ENCODE data around the gene ROR1. TPM values are rescaled to one million over a fixed set of nuclear protein-coding genes. Genes with fewer than 3 reads are reported as not detected.
"Not testable (repeated sequence)": the region's sequence is repeated elsewhere in the genome, so short reads cannot be mapped to it uniquely, and the experiment has no call there.

ROR1 gene
- polyA plus RNA-seq, 1 donor: 8.8 TPM

DNA sequence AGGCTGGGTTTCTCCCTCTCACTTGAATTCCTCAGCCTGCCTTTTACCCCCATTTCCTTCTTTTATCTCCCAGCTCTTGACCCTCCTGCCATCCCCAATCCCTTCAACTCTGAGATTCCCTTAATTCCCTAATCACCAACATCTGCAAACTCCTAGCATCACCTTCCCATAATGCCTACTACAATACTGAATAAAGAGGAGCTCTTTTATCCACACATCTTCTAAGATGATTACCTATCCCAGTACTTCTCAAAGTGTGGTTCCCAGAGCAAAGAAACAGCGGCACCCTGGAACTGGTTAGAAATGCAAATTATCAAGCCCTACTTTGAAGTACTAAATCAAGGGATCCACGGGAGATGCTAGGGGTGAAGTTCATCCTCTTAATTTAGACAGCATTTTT, 408.4 kb downstream of the ROR1 start:
- no peak for DNase-seq (ENCODE audit: low read depth)

DNA sequence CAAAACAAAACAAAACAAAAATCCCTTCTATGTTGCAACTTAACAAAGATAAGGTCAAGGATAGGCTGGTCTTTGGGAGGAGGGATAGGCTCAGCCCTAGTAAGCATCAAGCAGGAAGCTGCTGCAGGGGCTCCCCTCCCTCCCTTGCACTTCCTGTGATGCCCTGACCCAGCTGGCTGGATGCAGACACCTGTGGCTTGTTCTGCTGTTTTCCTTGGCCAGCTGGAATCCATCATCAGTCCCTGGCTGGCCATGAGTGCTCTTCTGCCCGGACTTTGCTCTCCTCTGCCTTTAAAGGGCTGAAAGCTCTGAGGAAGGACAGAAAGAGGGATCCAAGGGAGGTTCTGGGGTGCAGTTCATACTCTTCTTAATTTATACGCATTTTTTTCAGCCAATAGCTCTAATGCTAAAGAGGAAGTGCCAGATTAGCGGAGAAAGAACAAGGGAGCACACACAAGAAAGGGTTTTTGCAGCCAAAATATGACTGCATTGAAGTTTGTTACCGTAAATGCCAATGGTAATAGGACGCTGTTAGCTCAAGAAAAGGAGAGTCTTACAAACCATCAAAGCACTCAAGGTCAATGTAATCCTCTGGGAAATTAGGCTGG, 409.7 kb downstream of the ROR1 start:
- no peak for DNase-seq (ENCODE audit: low read depth)

DNA sequence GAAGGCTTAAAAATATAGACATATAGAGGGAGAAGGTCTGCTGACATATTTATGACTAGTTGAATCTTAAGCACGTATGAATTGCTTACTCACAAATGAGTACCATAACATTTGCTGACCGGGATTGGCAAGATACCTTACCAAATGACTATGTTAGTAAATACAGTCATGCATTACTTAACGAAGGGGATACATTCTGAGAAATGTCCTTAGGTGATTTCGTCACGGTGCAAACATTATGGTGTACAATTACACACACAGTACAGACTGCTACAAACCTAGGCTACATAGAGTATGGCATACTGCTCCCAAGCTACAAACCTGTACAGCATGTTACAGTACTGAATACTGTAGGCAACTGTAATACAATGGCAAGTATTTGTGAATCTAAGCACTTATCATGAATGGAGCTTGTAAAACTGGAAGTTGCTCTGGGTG, 410.2 kb downstream of the ROR1 start:
- no peak for DNase-seq (ENCODE audit: low read depth)

DNA sequence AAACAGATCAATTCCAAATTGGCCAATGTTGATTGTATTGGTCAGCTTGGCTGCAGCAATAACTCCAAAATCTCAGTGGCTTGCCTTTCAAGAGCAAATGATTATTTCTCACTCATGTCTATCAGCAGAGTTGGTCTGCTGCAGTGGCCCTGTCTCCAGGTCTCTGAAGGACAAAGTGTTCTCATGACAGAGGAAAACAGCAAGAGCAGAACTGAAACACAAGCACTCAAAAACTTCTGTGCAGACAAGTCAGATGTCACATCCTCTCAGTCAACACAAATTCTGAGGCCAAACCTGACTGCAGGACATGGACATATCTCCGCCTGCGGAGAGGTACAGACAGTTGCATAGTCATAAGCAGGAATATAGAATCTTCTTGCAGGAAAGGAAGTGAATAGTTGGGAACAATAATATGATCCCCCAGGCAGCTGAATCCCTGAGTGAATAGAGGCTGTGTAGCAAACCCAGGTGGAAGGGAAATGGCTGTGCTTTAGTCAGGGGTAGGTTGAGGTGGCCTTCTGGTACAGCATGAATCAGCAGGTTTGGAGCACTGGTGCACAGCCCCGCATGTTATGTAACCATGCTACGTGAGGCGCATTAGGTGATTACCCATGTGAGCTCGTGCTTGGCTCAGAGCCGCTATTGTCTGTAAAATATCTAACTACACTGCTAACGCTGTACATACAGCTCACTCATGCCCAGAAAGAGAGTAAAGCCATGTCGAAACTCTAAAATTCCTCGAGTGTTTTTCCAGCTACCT, 412.5 kb downstream of the ROR1 start:
- DNase-seq (ENCODE audit: low read depth): no peak

DNA sequence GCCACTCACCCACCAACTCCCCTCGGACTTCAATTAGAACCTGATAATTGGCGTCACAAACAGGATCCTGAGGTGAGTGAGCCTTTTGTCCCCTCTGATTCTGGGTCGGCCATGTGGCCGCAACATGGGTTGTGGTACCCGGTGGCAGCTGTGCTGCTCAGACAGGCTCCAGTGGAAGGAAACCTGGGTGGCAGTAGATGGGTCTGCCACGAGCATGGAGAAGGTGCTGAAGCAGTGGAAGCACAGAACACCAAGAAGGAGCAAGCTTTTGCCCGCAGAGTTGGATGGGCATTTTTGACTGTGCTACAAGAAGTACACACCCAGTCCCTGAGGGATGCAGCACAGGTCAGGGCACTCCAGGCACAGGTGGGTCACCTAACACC, 413.1 kb downstream of the ROR1 start:
- DNase-seq (ENCODE audit: low read depth): no peak

DNA sequence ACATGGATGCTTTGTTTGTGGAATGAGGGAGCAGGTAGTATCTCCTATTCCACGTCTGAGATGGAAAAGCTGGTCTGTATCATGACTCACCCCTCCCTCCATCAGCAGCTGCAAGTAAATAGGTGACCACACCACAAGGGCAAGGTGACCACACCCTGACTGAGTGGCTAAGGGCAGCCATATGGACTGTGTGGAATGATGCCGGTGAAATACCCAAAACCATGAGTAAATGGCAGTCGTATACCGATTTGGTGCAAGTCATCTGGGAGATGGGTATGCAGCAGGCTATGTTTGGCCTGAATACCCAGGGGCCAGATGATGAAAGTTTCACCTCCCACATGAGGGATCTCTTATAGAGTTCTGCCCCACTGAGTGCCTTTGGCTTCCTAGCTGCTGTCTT, 413.8 kb downstream of the ROR1 start:
- no peak for DNase-seq (ENCODE audit: low read depth)

DNA sequence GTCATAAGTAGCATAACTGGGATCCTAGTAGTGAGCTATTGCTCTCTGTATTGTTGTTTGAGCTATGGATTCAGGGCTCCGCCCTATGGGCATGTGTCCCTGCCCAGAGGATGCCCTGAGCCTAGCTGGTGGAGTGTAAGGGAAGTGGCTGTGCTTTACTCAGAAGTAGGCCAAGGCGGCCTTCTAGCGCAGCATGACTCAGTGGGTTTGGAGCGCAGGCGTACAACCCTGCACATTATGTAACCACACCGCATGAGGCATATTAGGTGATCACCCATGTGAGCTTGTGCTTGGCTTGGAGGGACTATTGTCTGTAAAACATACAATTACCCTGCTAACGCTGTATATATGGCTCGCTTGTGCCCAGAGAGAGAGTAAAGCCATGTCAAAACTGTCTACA, 418.5 kb downstream of the ROR1 start:
- no peak for DNase-seq (ENCODE audit: low read depth)

DNA sequence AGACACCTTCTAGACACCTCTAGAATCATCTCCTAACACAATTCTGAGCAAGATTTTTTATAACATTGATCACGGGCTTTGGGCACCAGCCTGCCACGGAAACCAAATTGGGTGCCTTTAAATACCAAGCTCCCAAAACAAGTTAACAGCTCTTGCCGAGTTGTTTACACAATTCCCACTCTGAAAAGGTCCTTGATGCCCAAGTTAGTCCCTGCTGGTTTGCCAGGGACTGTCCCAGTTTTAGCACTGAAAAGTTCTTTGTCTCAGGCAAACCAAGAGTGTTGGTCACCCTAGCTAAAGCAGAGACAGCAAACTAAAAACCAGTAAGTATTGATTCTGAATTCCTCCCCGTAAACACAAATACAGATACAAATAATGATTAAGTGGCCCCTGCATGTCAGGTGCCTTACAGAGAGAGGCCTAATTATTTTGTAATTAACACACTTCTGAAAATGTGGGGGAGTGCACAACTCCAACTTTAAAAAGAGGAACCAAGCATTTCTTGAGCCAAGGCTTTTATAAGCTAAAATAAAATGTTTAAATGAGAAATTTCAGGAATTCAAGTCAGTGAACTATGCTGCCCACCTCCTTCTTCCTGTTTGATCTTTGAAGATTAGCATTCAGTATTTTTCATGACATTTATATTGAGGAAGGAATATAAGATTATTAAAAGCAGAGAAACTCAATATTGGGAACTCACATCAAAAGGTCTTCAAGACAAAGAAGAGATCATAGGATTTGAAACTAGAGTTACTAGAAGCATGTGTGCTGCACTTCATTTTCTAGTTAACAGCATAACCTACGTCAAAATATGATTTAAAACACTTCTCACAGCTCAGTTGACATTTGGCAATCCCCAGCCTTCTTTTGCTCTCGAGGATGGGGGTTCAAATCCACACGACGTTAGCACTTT, 420.6 kb downstream of the ROR1 start:
- DNase-seq (ENCODE audit: low read depth): no peak

DNA sequence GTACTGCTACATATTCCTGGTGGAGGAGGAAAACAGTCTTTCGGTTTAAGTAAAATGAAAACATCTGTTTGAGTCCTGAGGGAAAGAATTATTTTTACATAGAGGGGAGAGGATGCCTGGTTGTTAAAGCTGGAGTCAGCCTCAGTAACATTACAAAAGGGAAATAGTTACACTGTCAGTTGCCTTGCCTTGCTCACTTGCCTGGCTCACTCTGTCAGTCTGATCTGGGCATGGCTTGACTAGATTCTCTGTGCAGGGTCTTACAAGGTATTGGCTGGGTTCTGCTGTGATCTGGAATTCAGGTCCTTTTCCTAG, 421.2 kb downstream of the ROR1 start:
- DNase-seq (ENCODE audit: low read depth): peak; percentile 52

DNA sequence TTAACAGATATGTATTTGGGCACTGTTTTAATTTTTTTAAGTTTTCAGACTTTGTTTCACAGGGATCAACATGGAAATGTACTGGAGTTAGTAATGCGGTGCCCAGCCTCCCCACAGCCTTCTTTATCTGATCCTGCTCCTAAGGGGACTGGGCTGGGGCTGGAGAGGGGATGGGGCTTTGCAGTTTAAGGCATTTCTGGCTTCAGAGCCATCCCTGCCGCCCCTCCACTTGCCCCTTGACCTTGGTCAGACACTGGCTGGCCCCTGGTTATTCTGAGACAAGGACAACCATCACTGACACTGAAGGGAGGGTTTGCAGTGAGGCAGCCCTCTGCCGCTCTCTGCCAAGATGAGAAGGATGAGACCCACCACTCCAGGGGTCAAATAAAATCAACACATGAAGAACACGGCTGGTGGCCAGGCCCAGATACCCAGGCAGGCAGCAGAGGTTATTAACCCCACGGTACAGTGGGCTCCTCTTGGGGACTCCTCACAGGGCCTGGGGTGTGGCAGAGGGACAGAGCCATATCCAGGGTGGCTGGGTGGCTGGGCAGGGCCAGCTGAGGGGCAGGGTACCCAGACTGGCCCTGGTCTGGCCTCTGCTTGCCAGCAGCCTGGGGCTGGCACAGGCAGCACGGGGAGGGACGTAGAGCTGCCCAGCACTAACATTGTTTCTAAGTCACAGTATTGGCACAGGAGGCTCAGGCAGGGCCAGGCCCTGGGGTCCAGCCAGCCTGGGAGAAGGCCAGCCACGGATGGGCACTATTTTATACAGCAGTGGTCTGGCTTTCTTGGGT, 422.5 kb downstream of the ROR1 start:
- no peak for DNase-seq (ENCODE audit: low read depth)

DNA sequence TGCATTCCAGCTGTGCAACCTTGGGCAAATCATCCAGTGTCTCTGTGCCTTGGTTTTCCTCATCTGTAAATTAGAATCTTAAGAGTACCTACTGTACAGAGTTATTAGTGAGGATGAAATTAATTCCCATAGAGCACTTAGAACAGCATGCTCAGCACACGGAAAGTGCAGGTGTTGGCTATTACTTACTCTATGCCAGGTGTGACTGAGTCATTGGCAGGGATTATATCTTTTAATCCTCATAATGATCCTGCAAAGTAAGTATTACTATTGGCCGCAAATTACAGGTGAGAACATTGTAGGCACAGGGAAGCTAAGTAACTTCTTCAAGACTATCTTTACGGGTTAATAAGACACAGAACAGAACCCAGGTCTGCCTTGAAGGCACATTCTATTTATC, 423.3 kb downstream of the ROR1 start:
- DNase-seq (ENCODE audit: low read depth): no peak

DNA sequence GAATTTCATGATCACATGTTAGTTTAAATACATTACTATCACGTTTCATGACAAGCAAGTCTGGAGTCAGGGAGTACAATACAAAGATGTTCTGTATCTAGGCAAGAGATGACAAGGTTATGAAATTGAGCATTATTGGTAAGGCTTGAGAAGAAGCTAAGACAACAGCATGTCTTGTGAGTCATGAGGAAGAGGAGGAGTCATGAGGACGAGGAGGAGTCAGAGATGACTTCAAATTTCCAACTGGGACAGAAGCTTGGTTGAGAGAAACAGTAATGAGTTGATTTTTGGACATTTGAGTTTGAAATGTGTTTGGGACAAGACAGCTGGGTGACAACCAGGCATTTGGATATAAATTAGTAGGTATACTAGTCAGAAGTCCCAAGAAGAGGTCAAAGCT, 425.3 kb downstream of the ROR1 start:
- DNase-seq (ENCODE audit: low read depth): no peak

DNA sequence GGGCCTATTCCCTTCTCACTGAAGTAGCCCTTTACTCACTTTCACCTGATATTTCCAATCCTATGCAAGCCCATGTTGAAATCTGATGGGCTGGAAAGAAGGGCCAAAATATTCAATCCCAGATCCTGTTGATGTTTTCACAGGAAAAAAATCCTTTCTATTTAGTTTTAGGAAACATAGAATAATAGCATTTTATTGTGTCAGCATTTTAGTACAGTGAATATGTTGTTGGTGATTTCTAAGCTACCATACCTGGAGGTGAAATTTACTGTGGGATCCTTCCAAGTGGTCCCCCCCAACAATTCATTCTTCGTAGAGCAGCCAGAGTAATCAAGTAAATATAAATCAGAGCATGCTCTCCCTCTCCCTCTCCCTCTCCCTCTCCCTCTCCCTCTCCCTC, 426.2 kb downstream of the ROR1 start:
- no peak for DNase-seq (ENCODE audit: low read depth)

DNA sequence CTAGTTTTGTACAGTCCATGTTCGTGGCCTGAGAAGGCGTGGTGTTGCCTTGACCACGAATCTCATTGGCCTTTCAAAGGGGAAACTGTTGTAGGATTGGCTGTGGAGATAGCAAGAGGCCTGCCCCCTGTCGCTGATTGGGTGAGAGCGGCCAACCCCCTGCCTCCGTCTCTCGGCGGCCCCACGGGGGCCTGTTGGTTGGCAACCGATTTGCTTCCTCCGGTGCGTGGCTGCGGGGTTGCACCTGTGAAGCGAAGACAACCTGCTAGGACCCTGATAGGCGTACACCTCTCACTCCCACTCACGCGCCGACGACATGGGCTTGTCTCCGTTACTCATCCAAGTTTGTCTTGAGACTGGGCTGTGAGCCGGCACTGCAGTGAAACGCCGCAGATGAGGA, 429.6 kb downstream of the ROR1 start, which contains the start of gene UBE2U:
TSS of gene UBE2U (plus strand) at position 204 of the 400 bp plus-strand sequence. CDS start 428 bp downstream, outside the sequence.
- DNase-seq (ENCODE audit: low read depth): no peak

DNA sequence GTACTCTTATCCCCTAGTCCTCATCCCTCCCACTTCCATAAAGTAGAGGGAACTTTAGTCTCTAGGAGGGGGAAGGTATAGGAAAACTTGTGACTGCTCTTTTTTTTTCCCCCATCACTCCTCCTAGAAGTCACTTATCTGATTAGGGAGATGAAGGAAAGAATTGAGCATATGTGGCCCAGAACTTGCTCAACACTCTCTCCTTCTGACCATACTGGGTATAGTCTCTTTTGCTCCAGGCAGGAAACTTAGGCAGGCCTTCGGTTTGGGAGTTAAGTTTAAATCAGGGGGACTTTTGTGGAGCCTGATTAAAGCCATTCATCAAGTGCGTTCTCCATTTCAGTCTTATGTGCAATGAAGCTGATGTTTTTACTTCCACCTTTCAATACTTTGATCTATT, 435.4 kb downstream of the ROR1 start:
- DNase-seq (ENCODE audit: low read depth): no peak

DNA sequence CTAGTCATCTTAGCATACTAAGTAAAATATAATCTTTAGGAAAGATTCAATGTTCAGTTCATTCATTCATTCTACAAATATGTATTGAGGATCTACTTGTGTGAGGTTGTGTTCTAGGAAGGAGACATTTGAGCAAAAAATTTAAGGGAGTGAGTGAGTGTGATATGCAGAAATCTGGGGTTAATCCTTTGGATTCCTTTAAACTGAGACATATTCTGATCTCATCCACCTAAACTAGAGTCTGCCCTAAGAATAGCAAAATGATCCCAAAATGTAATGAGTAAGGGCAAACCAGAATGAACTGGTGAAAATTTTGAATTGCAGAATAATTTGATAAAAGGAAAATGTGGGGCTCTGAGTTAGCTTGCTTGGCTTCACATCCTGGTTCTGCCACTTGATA, 438.2 kb downstream of the ROR1 start:
- DNase-seq (ENCODE audit: low read depth): no peak

DNA sequence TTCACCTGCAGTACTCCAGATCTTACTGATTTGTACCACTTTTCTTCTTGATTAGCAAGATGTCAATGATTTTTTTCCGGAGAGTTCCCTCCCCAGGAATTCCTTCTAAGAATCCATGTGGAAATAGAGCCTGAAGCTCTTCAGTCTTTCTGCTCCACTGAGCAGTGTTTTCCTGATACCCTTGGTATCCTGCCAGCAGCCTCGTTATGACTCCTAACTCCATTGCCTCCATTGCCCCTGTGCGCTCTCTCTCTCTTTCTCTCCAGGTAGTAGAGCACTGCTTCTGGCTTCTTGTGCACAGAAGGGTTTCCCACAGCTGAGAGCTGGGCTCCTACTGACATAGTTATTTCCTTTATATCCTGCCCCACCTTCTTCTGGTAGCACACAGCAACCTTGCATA, 441.8 kb downstream of the ROR1 start:
- DNase-seq (ENCODE audit: low read depth): no peak

DNA sequence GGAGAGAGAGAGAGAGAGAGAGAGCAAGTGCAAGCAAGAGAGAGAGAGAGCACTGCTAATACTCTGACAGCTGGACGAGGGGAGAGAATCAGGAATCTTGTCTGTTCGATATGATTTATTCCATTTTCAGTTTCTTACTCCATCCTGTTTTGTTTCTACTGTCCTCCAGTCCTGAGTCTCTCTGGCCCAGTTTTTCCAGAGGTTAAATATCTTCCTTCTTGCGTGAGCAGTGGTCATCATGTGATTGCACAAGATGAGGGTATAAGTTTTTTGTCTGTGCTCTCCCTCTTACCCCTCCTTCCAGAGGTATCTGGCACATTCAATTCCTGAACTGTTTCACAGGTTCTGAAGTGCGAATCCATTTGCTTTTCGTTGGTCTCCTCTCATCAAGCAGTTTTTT, 446.4 kb downstream of the ROR1 start:
- no peak for DNase-seq (ENCODE audit: low read depth)

DNA sequence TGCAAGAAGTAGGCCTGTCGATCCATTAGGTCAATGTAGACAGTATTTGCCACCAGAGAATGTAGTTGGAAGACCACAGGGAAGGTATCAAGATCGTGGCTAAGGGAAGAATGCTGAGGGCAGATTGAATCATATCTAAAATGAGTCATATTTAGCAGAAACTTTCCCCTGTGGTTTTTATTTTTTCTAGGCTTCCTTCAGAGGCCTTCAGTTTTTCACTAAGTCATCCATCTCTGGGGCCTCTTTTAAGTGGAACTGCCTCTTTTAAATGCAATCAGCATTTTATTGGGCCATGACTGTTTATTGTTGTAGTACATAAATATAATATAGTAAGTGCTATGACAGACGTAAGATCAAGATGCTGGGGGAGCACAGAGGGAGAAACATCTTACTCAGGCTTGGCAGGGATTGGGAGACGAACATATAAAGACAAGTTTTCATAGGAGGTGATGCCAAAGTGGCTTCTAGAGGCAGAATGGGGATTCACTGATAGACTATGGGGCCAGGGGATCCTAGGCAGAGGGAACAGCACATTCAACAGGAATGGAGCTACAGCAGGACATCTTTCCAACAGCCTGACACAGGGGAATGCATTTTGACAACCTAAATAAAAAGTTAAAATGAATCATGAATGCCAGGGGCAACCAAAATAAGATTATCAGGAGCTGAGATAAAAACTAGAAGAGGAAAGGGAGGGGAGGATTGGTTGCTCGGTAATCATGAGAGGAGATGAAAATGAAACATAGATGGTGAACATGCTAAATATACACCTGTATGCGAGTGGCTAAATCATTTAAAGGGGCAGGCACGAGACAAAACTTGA, 449.7 kb downstream of the ROR1 start:
- DNase-seq (ENCODE audit: low read depth): no peak

DNA sequence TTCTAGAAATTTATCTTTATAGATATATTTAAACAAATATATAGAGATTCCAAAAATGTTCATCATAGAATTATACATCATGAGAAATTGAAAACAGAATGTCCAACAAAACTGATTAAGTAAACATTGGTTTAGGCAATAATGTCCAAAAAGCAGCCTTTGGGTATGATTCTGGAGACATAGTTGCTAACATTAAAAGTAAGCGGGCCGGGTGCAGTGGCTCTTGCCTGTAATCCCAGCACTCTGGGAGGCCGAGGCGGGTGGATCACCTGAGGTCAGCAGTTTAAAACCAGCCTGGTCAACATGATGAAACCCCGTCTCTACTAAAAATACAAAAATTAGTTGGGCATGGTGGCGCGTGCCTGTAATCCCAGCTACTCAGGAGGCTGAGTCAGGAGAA, 450.4 kb downstream of the ROR1 start:
- not testable (repeated sequence) for DNase-seq (ENCODE audit: low read depth)

All from forelimb muscle (tissue), 1 donor.